ENCODE data around the gene CFAP54. TPM values are rescaled to one million over a fixed set of nuclear protein-coding genes. Genes with fewer than 3 reads are reported as not detected.

The CFAP54 gene
- total and polyA plus RNA-seq, 2 donors (not counting 1 experiment from before 2014, with no cell fraction given), result 0.93 to 7.1 TPM

DNA sequence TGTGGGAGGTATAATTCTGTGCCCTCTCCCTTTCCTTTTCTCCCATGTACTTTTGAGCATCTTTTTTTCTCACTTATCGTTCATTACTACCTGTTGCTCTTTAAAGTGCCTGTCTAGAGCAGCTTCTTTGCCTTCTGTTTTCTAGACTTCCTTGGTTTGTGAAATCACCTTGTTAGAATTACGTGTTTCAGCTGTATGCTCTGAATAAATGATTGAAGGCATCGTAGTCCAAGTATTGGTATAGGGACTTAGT, 419.0 kb downstream of the CFAP54 start:
- no peak for DNase-seq (ENCODE audit: low read depth in 2 of 2)
- no peak overlapping the region for H3K27ac ChIP-seq (ENCODE audit: insufficient read depth, low read length)
- H3K4me3 ChIP-seq (replicated peaks in 1 of 4; ENCODE audit: control extremely low read depth in 1 of 4, insufficient read depth in 1 of 4, low read depth in 3 of 4, low read length in 4 of 4), result peak overlapping the region in 3 of 4 experiments; percentile 81 to 83 (median 81)
- no peaks in the 10 kb centered on the region for H3K36me3 ChIP-seq (ENCODE audit: control insufficient read depth, insufficient read depth, low read length)
- H3K4me1 ChIP-seq (ENCODE audit: control insufficient read depth, extremely low read depth, insufficient read depth, low read length), result no peaks in the 10 kb centered on the region
- H4K20me1 ChIP-seq (ENCODE audit: control insufficient read depth, extremely low read depth, insufficient read depth, low read length), result no peaks in the 10 kb centered on the region
- H2AFZ ChIP-seq (ENCODE audit: low read length), result no peak overlapping the region
- H3K27me3 ChIP-seq (ENCODE audit: control insufficient read depth, insufficient read depth, low read length), result no peaks in the 10 kb centered on the region
- H3K79me2 ChIP-seq (ENCODE audit: control insufficient read depth, insufficient read depth, low read length), result peaks cover 18% of the 10 kb centered on the region
- TF ChIP-seq, protein P1, sequence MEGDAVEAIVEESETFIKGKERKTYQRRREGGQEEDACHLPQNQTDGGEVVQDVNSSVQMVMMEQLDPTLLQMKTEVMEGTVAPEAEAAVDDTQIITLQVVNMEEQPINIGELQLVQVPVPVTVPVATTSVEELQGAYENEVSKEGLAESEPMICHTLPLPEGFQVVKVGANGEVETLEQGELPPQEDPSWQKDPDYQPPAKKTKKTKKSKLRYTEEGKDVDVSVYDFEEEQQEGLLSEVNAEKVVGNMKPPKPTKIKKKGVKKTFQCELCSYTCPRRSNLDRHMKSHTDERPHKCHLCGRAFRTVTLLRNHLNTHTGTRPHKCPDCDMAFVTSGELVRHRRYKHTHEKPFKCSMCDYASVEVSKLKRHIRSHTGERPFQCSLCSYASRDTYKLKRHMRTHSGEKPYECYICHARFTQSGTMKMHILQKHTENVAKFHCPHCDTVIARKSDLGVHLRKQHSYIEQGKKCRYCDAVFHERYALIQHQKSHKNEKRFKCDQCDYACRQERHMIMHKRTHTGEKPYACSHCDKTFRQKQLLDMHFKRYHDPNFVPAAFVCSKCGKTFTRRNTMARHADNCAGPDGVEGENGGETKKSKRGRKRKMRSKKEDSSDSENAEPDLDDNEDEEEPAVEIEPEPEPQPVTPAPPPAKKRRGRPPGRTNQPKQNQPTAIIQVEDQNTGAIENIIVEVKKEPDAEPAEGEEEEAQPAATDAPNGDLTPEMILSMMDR (conservative IDR thresholded peaks at IDR 0.05 in 1 of 2, IDR thresholded peaks at IDR 0.05 in 1 of 2; ENCODE audit: low read depth in 1 of 2, low read length in 2 of 2), result no peak
- no peak for TF ChIP-seq EZH2 (IDR thresholded peaks at IDR 0.05; ENCODE audit: low read length, missing control alignments)
- H3K9ac ChIP-seq (ENCODE audit: insufficient read depth, low read length), result no peak overlapping the region
- H3K9me3 ChIP-seq (ENCODE audit: control insufficient read depth, insufficient read depth, low read depth, low read length), result no peaks in the 10 kb centered on the region
- H3K4me2 ChIP-seq (ENCODE audit: extremely low read depth, insufficient read depth, low read length), result peak overlapping the region; percentile 91

DNA sequence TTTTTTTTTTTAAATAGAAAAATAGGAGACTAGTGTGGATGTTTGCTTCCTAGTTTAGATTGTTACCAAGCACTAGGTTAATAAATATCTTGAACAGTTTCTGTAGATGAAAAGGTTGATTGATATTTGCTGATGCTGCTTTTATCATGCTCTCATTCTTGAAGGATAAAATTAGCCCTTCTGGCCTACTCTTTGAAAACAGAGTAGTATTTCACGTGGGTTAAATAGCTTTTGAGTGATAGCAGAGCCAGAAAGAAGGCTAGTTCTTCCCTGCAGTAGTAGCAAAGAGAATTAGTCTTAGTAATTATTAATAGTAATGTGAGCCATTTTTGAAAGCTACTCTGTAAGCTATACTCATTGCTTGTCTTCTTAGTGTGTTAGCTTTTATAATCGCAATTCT, 422.9 kb downstream of the CFAP54 start:
- TF ChIP-seq, protein P1 (conservative IDR thresholded peaks at IDR 0.05 in 1 of 2, IDR thresholded peaks at IDR 0.05 in 1 of 2; ENCODE audit: low read depth in 1 of 2, low read length in 2 of 2), result no peak
- TF ChIP-seq EZH2 (IDR thresholded peaks at IDR 0.05; ENCODE audit: low read length, missing control alignments), result no peak
- H3K79me2 ChIP-seq (ENCODE audit: control insufficient read depth, insufficient read depth, low read length), result peaks cover 20% of the 10 kb centered on the region
- no peaks in the 10 kb centered on the region for H3K4me1 ChIP-seq (ENCODE audit: control insufficient read depth, extremely low read depth, insufficient read depth, low read length)
- no peak overlapping the region for H3K9ac ChIP-seq (ENCODE audit: insufficient read depth, low read length)
- no peak for DNase-seq (ENCODE audit: low read depth in 2 of 2)
- no peak overlapping the region for H2AFZ ChIP-seq (ENCODE audit: low read length)
- no peak overlapping the region for H3K4me2 ChIP-seq (ENCODE audit: extremely low read depth, insufficient read depth, low read length)
- no peaks in the 10 kb centered on the region for H3K27me3 ChIP-seq (ENCODE audit: control insufficient read depth, insufficient read depth, low read length)
- no peaks in the 10 kb centered on the region for H3K36me3 ChIP-seq (ENCODE audit: control insufficient read depth, insufficient read depth, low read length)
- H3K27ac ChIP-seq (ENCODE audit: insufficient read depth, low read length), result no peak overlapping the region
- H3K4me3 ChIP-seq (replicated peaks in 1 of 4; ENCODE audit: control extremely low read depth in 1 of 4, insufficient read depth in 1 of 4, low read depth in 3 of 4, low read length in 4 of 4), result no peak overlapping the region
- no peaks in the 10 kb centered on the region for H3K9me3 ChIP-seq (ENCODE audit: control insufficient read depth, insufficient read depth, low read depth, low read length)
- no peaks in the 10 kb centered on the region for H4K20me1 ChIP-seq (ENCODE audit: control insufficient read depth, extremely low read depth, insufficient read depth, low read length)

DNA sequence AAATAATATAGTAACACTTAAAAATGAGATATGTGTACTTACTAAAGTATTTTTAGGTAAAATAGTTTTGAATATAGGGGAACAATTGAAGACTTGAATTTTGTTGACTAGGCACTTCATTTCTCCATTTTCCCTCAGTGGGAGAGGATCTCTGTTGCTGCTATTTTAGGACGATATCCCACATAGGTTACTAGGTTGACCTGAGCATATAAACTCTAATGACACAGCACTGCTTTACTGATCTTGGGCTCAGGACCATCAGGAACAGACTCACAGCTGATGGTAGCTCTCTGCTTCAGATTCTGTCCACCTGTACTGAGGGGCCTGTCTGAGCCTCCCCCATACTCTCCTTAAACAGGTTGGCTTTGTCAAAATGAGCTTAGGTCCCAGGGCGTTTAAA, 423.6 kb downstream of the CFAP54 start:
- H3K4me3 ChIP-seq (replicated peaks in 1 of 4; ENCODE audit: control extremely low read depth in 1 of 4, insufficient read depth in 1 of 4, low read depth in 3 of 4, low read length in 4 of 4), result no peak overlapping the region
- no peaks in the 10 kb centered on the region for H3K27me3 ChIP-seq (ENCODE audit: control insufficient read depth, insufficient read depth, low read length)
- DNase-seq (ENCODE audit: low read depth in 2 of 2), result no peak
- H3K4me2 ChIP-seq (ENCODE audit: extremely low read depth, insufficient read depth, low read length), result no peak overlapping the region
- no peaks in the 10 kb centered on the region for H3K36me3 ChIP-seq (ENCODE audit: control insufficient read depth, insufficient read depth, low read length)
- H3K79me2 ChIP-seq (ENCODE audit: control insufficient read depth, insufficient read depth, low read length), result peaks cover 16% of the 10 kb centered on the region
- H2AFZ ChIP-seq (ENCODE audit: low read length), result no peak overlapping the region
- no peak for TF ChIP-seq EZH2 (IDR thresholded peaks at IDR 0.05; ENCODE audit: low read length, missing control alignments)
- TF ChIP-seq, protein P1 (conservative IDR thresholded peaks at IDR 0.05 in 1 of 2, IDR thresholded peaks at IDR 0.05 in 1 of 2; ENCODE audit: low read depth in 1 of 2, low read length in 2 of 2), result no peak
- no peaks in the 10 kb centered on the region for H3K4me1 ChIP-seq (ENCODE audit: control insufficient read depth, extremely low read depth, insufficient read depth, low read length)
- no peaks in the 10 kb centered on the region for H3K9me3 ChIP-seq (ENCODE audit: control insufficient read depth, insufficient read depth, low read depth, low read length)
- no peak overlapping the region for H3K27ac ChIP-seq (ENCODE audit: insufficient read depth, low read length)
- no peaks in the 10 kb centered on the region for H4K20me1 ChIP-seq (ENCODE audit: control insufficient read depth, extremely low read depth, insufficient read depth, low read length)
- no peak overlapping the region for H3K9ac ChIP-seq (ENCODE audit: insufficient read depth, low read length)

All from fibroblast of lung (primary cell).